WTC11 (cell line): Measurements from ENCODE around the gene SGCD. TPM values are rescaled to one million over a fixed set of nuclear protein-coding genes. Genes with fewer than 3 reads are reported as not detected.

Source experiments
- ATAC-seq: fragments of 200-7000 bp; cut with Tn5 transposase; 2 replicates; pipeline ENCODE4 v1.10.0; 2021; ENCODE audit warnings: mild to moderate bottlenecking, moderate library complexity
- CTCF ChIA-PET: fragments of 300-600 bp; sonication (Branson Sonifier 250); formaldehyde crosslinking; loops from one replicate; lab custom pipeline; 2021; ENCODE audit warnings: antibody characterized with exemption; lab: Charles Lee
- POLR2A ChIA-PET: fragments of 350-600 bp; sonication (Branson Sonifier 250); formaldehyde crosslinking; loops from one replicate; lab custom pipeline; 2021; ENCODE audit warnings: antibody characterized with exemption; lab: Charles Lee
- DNase-seq: peaks from one replicate; pipeline ENCODE4 v3.0.0; 2021; ENCODE audit warnings: low spot score
- H3K27ac Mint-ChIP-seq: 2 replicates; pipeline ENCODE4 v1.8.0; 2021; ENCODE audit warnings: mixed read lengths
- H3K27me3 Mint-ChIP-seq: 2 replicates; pipeline ENCODE4 v1.8.0; 2021; ENCODE audit warnings: low read depth, mild to moderate bottlenecking, moderate library complexity, mixed read lengths
- H3K36me3 Mint-ChIP-seq: 2 replicates; pipeline ENCODE4 v1.8.0; 2021; ENCODE audit warnings: mixed read lengths
- H3K4me1 Mint-ChIP-seq: 2 replicates; pipeline ENCODE4 v1.8.0; 2022; ENCODE audit warnings: mixed read lengths
- H3K4me3 Mint-ChIP-seq: 2 replicates; pipeline ENCODE4 v1.8.0; 2021; ENCODE audit warnings: mild to moderate bottlenecking, moderate library complexity, mixed read lengths
- H3K9me3 Mint-ChIP-seq: 2 replicates; pipeline ENCODE4 v1.8.0; 2021; ENCODE audit warnings: mixed read lengths
- ATF2 ChIP-seq: sonication (generic); formaldehyde crosslinking; IDR thresholded peaks from 2 replicates; pipeline ENCODE4 v1.8.1; 2022; ENCODE audit warnings: low read depth, missing genetic modification reagents, borderline replicate concordance
- ATF3 ChIP-seq: sonication (generic); formaldehyde crosslinking; conservative IDR thresholded peaks from 2 replicates; pipeline ENCODE4 v1.8.1; 2022; ENCODE audit warnings: mild to moderate bottlenecking, missing genetic modification reagents
- GRHL2 ChIP-seq: fragments of 250-450 bp; sonication (Bioruptor Pico); IDR thresholded peaks from 2 replicates; pipeline ENCODE4 v1.8.0; 2022; ENCODE audit warnings: mild to moderate bottlenecking, moderate library complexity; ENCODE audit not compliant: insufficient replicate concordance, severe bottlenecking
- IRF2 ChIP-seq: sonication (generic); formaldehyde crosslinking; IDR thresholded peaks from 2 replicates; pipeline ENCODE4 v1.8.0; 2022; ENCODE audit warnings: low read depth, missing genetic modification reagents, borderline replicate concordance
- JUN ChIP-seq: sonication (generic); formaldehyde crosslinking; IDR thresholded peaks from 2 replicates; pipeline ENCODE4 v1.8.0; 2023; ENCODE audit warnings: mild to moderate bottlenecking, missing genetic modification reagents
- OVOL2 ChIP-seq: fragments of 250-450 bp; sonication (Bioruptor Pico); IDR thresholded peaks from 2 replicates; pipeline ENCODE4 v1.9.0; 2021; ENCODE audit warnings: mild to moderate bottlenecking, borderline replicate concordance
- PRRX2 ChIP-seq: fragments of 250-450 bp; sonication (Bioruptor Pico); IDR thresholded peaks from 2 replicates; pipeline ENCODE4 v1.8.0; 2021; ENCODE audit warnings: mild to moderate bottlenecking
- SMAD3 ChIP-seq: sonication (generic); formaldehyde crosslinking; IDR thresholded peaks from 2 replicates; pipeline ENCODE4 v1.8.0; 2022; ENCODE audit warnings: missing genetic modification reagents, mild to moderate bottlenecking, borderline replicate concordance
- STAT6 ChIP-seq: sonication (generic); formaldehyde crosslinking; conservative IDR thresholded peaks from 2 replicates; pipeline ENCODE4 v1.8.1; 2023; ENCODE audit warnings: mild to moderate bottlenecking, low read depth, missing genetic modification reagents, moderate library complexity
- TCF7 ChIP-seq: sonication (generic); formaldehyde crosslinking; IDR thresholded peaks from 2 replicates; pipeline ENCODE4 v1.8.0; 2022; ENCODE audit warnings: mild to moderate bottlenecking, low read depth, missing genetic modification reagents, moderate library complexity
- TEAD4 ChIP-seq: sonication (generic); formaldehyde crosslinking; IDR thresholded peaks from 2 replicates; pipeline ENCODE4 v1.8.0; 2022; ENCODE audit warnings: mild to moderate bottlenecking, missing genetic modification reagents
- ZMAT4 ChIP-seq: fragments of 250-450 bp; sonication (Bioruptor Pico); IDR thresholded peaks from 2 replicates; pipeline ENCODE4 v1.9.0; 2021; ENCODE audit warnings: mild to moderate bottlenecking
- ZNF121 ChIP-seq: sonication (generic); formaldehyde crosslinking; IDR thresholded peaks from 2 replicates; pipeline ENCODE4 v1.8.0; 2023; ENCODE audit warnings: missing genetic modification reagents
- ZNF263 ChIP-seq: sonication (generic); formaldehyde crosslinking; IDR thresholded peaks from 2 replicates; pipeline ENCODE4 v1.8.1; 2022; ENCODE audit warnings: low read depth, mild to moderate bottlenecking, moderate library complexity, missing genetic modification reagents
- ZNF396 ChIP-seq: fragments of 250-450 bp; sonication (Bioruptor Pico); IDR thresholded peaks from 2 replicates; pipeline ENCODE4 v1.8.0; 2021; ENCODE audit warnings: mild to moderate bottlenecking, moderate library complexity, borderline replicate concordance
- ZSCAN18 ChIP-seq: fragments of 250-450 bp; sonication (Bioruptor Pico); IDR thresholded peaks from 2 replicates; pipeline ENCODE4 v2.1.2; 2022; ENCODE audit warnings: mild to moderate bottlenecking, moderate library complexity
- total RNA-seq: library from RNA; stranded (reverse); gene quantifications from 3 replicates; pipeline ENCODE4 v1.2.3, GENCODE V29; 2021
- TF ChIP-seq, protein P1 (sequence below): sonication (generic); formaldehyde crosslinking; IDR thresholded peaks from 2 replicates; pipeline ENCODE4 v1.8.1; 2023; ENCODE audit warnings: mild to moderate bottlenecking, missing genetic modification reagents
- TF ChIP-seq, protein P2 (sequence below): fragments of 200-600 bp; IDR thresholded peaks from 2 replicates; pipeline ENCODE4 v1.8.0; 2022; ENCODE audit warnings: antibody characterized with exemption
- TF ChIP-seq, protein P3 (sequence below): sonication (generic); formaldehyde crosslinking; IDR thresholded peaks from 2 replicates; pipeline ENCODE4 v1.8.1; 2022; ENCODE audit warnings: missing genetic modification reagents, borderline replicate concordance

SGCD gene
- total RNA-seq, 1 experiment from 2014 or later, result 0.33 TPM

GRCh38 chr5:156812959-156813358, 486.0 kb downstream of the SGCD start:
- POLR2A ChIA-PET, result no interaction called here
- Mint-ChIP-seq H3K9me3 (peaks cover 23% of the 10 kb centered on the region), H3K4me3 (no peak overlapping the region), H3K27me3 (no peaks in the 10 kb centered on the region), H3K36me3 (peaks cover 24% of the 10 kb centered on the region), H3K4me1 (peaks cover 22% of the 10 kb centered on the region), H3K27ac (no peak overlapping the region)
- DNase-seq, result no peak
- no peak for ATAC-seq
- CTCF ChIA-PET, result no interaction called here
- TF ChIP-seq ZSCAN18 (CRISPR knock-in tag), result no peak
- no peak for TF ChIP-seq ATF3
- no peak for TF ChIP-seq STAT6 (CRISPR knock-in tag)
- no peak for TF ChIP-seq IRF2
- no peak for TF ChIP-seq GRHL2 (CRISPR knock-in tag)
- no peak for TF ChIP-seq ZNF396 (CRISPR knock-in tag)
- TF ChIP-seq TCF7 (CRISPR knock-in tag), result no peak
- no peak for TF ChIP-seq SMAD3 (CRISPR knock-in tag)
- no peak for TF ChIP-seq OVOL2
- TF ChIP-seq ZMAT4, result no peak
- no peak for TF ChIP-seq ZNF263 (CRISPR knock-in tag)
- TF ChIP-seq, protein P1, sequence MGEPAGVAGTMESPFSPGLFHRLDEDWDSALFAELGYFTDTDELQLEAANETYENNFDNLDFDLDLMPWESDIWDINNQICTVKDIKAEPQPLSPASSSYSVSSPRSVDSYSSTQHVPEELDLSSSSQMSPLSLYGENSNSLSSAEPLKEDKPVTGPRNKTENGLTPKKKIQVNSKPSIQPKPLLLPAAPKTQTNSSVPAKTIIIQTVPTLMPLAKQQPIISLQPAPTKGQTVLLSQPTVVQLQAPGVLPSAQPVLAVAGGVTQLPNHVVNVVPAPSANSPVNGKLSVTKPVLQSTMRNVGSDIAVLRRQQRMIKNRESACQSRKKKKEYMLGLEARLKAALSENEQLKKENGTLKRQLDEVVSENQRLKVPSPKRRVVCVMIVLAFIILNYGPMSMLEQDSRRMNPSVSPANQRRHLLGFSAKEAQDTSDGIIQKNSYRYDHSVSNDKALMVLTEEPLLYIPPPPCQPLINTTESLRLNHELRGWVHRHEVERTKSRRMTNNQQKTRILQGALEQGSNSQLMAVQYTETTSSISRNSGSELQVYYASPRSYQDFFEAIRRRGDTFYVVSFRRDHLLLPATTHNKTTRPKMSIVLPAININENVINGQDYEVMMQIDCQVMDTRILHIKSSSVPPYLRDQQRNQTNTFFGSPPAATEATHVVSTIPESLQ (CRISPR knock-in tag), result no peak
- no peak for TF ChIP-seq ZNF121 (CRISPR knock-in tag)
- TF ChIP-seq PRRX2, result no peak
- TF ChIP-seq ATF2 (CRISPR knock-in tag), result no peak
- TF ChIP-seq TEAD4, result no peak
- TF ChIP-seq JUN (CRISPR knock-in tag), result no peak
- TF ChIP-seq, all 79 proteins: peak for 0

DNA sequence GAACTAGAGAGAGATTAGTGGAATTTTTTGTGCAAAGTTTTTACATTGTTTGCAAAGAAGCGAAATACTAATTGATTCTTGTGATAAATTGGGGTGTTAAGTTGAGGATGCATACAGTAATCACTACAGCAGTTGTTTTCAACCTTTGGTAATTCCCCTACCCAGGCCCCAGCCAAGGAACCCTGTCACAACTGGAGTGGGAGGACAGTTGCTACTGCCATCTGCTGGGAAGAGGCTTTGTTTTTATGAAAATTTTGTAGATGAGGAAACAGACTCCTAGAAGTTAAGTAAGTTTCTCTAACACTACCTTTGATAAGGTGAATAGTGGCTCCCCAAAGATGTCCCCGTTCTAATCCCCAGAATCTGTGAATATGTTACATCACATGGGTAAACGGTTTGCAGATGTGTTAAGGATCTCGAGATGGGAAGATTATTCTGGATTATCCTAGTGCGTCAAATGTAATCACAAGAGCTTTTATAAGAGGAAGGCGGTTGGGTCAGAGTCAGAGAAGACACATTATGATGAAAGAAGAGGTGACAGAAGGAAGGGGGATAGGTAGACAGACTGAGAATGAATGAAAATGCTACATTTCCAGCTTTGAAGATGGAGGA, 489.1 kb downstream of the SGCD start:
- Mint-ChIP-seq H3K9me3 (peaks cover 8% of the 10 kb centered on the region), H3K27me3 (peaks cover 3% of the 10 kb centered on the region; the same call in 1 of the 2 replicates), H3K36me3 (peaks cover 8% of the 10 kb centered on the region), H3K4me3 (no peak overlapping the region), H3K4me1 (peaks cover 48% of the 10 kb centered on the region), H3K27ac (peak overlapping the region; percentile 3; the same call in 1 of the 2 replicates)
- peak; percentile 43 for DNase-seq
- CTCF ChIA-PET, result interaction anchor here (1.0 to 1.6 kb wide), 6 partner anchors 9 to 316 kb away, joined by 3 to 5 read pairs (median 3); no protein-coding TSS in a partner anchor
- POLR2A ChIA-PET, result no interaction called here
- ATAC-seq, result peak; percentile 77
- TF ChIP-seq, protein P2, sequence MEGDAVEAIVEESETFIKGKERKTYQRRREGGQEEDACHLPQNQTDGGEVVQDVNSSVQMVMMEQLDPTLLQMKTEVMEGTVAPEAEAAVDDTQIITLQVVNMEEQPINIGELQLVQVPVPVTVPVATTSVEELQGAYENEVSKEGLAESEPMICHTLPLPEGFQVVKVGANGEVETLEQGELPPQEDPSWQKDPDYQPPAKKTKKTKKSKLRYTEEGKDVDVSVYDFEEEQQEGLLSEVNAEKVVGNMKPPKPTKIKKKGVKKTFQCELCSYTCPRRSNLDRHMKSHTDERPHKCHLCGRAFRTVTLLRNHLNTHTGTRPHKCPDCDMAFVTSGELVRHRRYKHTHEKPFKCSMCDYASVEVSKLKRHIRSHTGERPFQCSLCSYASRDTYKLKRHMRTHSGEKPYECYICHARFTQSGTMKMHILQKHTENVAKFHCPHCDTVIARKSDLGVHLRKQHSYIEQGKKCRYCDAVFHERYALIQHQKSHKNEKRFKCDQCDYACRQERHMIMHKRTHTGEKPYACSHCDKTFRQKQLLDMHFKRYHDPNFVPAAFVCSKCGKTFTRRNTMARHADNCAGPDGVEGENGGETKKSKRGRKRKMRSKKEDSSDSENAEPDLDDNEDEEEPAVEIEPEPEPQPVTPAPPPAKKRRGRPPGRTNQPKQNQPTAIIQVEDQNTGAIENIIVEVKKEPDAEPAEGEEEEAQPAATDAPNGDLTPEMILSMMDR, result peak; percentile 32; the same call in 1 of the 2 replicates
- TF ChIP-seq, protein P3, sequence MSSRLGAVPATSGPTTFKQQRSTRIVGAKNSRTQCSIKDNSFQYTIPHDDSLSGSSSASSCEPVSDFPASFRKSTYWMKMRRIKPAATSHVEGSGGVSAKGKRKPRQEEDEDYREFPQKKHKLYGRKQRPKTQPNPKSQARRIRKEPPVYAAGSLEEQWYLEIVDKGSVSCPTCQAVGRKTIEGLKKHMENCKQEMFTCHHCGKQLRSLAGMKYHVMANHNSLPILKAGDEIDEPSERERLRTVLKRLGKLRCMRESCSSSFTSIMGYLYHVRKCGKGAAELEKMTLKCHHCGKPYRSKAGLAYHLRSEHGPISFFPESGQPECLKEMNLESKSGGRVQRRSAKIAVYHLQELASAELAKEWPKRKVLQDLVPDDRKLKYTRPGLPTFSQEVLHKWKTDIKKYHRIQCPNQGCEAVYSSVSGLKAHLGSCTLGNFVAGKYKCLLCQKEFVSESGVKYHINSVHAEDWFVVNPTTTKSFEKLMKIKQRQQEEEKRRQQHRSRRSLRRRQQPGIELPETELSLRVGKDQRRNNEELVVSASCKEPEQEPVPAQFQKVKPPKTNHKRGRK (CRISPR knock-in tag), result no peak
